Muscle of arm (tissue), 12 donors: ENCODE measurements around the gene TRIM17. TPM values are rescaled to one million over a fixed set of nuclear protein-coding genes. Genes with fewer than 3 reads are reported as not detected.

ENCODE experiments used
- DNase-seq: peaks from one replicate; pipeline ENCODE4 v3.0.0-alpha.2; 2013
- polyA plus RNA-seq, 12 donors: library from polyadenylated mRNA; unstranded; fragments of 120-200 nt; gene quantifications; one replicate each; pipeline ENCODE4 v1.2.1, GENCODE V29; 2013; ENCODE audit not compliant: insufficient read length in 12 of 12

The TRIM17 gene
- polyA plus RNA-seq, 12 donors, result 0.38 to 1.9 (median 0.65) TPM; not detected in 2

- no peak for DNase-seq
These were observed 14.0 kb downstream of the TRIM17 start for GRCh38 chr1:228402641-228403025.

- no peak for DNase-seq
These were observed 14.7 kb downstream of the TRIM17 start for GRCh38 chr1:228401782-228402640.

GRCh38 chr1:228400692-228401454 lies 15.8 kb downstream of the TRIM17 start:
- no peak for DNase-seq

GRCh38 chr1:228400237-228400651 lies 16.4 kb downstream of the TRIM17 start:
- no peak for DNase-seq

GRCh38 chr1:228399531-228400236 lies 17.0 kb downstream of the TRIM17 start:
- no peak for DNase-seq

- DNase-seq, result no peak
These were observed 17.8 kb downstream of the TRIM17 start for GRCh38 chr1:228398741-228399461.

GRCh38 chr1:228397966-228398365 lies 18.7 kb downstream of the TRIM17 start:
- no peak for DNase-seq

DNA sequence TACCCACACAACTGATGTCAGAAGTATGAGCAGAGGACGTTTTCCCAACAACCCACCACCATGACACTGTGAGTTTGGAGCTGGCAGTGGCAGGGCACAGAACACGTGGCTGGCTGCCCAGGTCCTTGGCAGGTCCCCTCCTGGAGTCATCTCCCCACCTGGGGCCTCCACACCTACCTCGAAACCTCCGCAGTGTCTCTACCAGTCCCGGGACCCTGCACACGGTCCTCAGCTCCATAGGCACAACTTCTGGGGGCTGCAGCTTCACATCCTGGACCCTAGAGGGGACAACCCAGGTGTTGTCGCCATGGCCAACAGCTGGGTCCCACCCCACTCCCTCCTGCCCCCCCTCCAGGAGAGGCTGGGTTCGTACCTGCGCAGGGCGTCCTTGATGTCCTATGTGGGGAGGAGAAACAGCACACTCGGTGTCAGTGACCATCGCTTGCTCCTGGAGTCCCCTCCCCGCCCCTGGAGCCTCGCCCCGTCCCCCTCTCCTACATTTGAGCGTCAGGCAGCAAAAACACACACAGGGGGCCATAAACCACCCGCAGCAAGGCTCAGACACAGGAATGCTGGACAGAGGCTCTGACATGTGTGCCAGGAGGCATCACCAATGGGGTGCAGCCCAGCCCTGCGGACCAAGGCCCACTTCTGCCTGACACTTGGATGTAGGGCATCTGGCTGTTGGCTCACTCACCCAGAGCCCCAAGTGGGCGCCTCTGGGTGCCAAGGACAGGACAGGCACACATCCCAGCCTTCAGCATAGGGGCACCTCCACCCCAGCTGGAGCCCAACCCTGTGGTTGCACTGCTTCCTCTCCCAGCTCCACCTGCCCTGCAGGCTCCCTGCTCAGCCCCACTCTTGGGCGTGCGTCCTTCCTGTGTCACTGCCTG lies 19.6 kb downstream of the TRIM17 start:
- no peak for DNase-seq

DNA sequence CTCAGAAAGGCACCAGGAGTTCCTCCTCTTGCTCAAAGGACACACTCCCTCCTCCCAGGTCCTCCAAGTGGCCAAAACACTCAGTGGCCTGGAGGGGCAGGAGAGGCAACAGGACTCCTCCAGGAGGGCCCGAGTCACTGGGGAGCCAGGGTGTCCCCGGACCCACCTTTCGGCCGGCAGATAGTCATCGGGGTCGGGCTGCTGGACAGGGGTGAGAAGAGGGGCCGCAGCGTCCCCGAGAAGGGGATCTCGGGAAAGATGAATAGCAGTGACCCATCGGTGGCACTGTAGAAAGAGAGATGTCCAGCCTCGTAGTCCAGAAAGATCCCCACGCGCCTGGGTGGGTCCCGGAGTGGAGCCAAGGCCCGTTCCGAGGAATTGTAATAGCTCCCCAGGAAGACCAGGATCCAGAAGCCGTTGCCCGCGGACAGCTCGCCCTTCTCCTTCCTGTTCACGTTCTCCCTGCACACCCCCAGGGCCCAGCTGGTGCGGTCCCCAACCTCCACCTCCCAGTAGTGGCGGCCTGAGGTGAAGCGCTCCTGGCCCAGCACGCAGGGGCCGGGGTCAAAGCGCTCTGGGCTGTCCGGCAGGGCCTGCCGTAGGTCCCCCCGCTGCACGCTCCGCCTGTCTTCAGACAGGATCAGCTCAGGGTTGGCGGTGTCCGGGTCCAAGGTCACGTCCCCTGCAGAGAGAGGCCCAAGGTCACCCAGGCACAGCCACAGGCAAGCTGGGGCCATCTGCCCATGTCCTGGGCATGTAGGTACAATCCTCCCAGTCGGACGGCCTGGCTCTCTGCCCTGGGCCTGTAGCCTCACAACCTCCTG lies 21.9 kb downstream of the TRIM17 start:
- DNase-seq, result no peak

DNA sequence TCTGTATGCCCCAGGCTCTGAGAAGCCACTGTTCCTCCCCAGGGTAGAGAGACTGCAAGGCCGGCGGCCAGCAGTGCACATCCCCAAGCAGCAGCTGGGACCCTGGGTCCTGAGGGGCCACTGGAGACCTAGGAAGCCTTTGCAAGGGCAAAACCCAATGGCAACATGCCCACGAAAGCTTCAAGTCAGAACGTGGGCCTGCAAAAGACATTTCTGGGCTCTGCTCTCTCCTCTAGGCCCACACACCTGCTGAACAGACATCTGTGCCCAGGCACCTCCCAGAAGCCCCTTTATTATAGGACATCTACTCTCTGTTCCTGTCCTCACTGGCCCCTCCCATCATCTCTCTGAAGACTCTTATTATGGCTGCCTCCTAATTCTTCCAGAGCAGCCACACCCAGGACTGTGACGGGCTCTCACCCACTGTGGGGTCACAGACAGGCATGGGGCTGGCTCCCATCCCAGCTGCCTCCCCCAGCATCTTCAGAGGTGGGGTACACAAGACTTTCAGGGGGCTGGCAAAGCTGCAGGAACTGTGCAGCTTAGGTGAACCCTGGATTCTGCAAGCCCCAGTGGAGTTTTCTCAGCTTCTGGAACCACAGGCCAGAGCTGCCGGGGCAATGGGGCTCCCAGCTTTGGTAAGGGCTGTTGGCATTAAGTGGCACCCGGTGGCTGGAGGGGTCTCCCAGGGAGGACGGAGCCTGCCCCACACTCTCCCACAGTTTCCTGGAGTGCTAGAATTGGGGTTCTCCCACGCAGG lies 22.7 kb downstream of the TRIM17 start:
- no peak for DNase-seq

DNA sequence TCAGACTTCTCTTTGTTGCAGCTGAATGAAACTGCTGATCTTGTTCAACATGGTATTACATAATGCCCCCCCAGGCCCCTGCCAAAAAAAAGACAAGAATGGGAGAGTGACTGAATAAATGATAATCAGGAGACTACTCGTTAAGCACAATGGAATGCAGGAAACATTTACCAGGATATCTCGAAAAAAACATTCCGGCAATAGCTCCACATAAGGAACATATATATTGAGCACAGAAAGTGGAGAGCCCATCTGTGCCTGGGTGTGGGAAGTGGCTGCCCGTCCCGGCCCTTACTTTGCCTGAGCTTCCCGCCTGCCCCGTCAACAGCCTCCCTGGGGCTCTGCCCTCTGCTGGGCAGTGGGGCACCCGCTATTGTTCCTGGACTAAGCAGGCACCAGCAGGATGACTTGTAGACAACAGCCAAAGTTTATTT lies 23.4 kb downstream of the TRIM17 start:
- DNase-seq, result no peak

- DNase-seq, result no peak
These were observed 24.3 kb downstream of the TRIM17 start for GRCh38 chr1:228392111-228392936.

GRCh38 chr1:228391411-228392020 lies 25.1 kb downstream of the TRIM17 start:
- no peak for DNase-seq

DNA sequence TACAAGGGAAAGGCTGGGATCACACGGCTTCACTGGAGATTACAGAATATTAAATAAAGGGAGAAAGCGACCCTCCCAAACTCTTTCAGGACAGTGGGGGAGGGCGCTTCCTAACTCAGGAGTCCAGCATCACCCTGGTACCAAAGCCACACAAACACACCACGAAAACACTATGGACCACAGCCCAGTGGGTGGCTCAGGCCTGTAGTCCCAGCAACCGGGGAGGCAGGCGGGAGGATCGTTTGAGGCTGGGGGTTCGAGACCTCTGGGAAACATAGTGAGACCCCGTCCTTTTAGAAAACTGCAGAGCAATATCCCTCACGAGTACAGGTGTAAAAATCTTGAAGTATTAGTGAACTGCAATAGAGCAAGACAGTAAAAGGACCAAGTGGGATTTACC lies 26.0 kb downstream of the TRIM17 start:
- DNase-seq, result no peak

GRCh38 chr1:228387321-228387720 lies 29.3 kb downstream of the TRIM17 start:
- no peak for DNase-seq

DNA sequence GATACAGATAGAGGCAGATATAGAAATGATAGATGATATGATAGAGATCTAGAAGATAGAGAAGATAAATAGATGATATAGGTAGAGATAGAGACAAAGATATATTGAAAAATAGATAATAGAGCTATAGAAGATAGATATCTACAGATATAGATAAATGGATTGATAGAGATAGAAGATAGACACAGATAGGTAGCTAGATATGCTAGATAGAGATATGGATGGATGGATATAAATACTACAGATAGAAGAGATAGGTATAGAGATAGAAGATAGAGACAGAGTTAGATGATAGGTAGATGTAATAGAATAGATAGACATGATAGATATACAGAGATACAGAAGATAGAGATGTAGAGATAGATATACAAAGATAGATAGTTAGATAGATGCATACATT lies 31.4 kb downstream of the TRIM17 start:
- DNase-seq, result no peak

- no peak for DNase-seq
These were observed 32.9 kb downstream of the TRIM17 start for GRCh38 chr1:228383773-228384172.

DNA sequence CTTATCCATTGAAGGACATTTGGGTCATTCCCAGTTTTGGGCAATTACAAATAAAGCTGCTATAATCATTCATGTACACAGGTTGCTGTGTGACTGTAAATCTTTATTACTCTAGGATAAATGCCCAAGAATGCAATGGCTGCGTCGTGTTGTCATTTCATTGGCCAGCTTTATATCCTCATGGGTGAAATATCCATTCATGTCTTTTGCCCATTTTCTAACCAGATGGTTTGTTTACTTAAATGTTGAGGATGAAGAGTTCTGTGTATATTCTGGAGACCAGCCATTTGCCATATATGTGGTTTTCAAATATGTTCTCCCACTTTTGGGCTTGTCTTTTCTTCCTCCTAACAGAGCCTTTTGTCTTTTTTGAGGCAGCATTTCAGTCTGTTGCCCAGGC lies 35.3 kb downstream of the TRIM17 start:
- DNase-seq, result no peak
